Small intestine (tissue), 7 donors: ENCODE results near the gene MYD88. TPM values are rescaled to one million over a fixed set of nuclear protein-coding genes. Genes with fewer than 3 reads are reported as not detected.
A peak's percentile ranks its signal among the peaks of the same experiment; 100 is the strongest.

Source experiments
- DNase-seq, 2 donors: peaks; one replicate each; pipeline versions ENCODE4 v3.0.0 to v3.0.0-alpha.2; 2013
- FAIRE-seq: peaks from 2 replicates; lab custom pipeline; 2012; peaks lifted over from hg19 to GRCh38; lab: Jason Lieb, UNC
- H3K27ac ChIP-seq, 3 donors: one replicate each; pipeline ENCODE4 v1.5.1; 2013; ENCODE audit warnings: low read length in 2 of 3, mild to moderate bottlenecking in 2 of 3, control low read depth in 1 of 3, inconsistent platforms in 1 of 3, low read depth in 1 of 3, moderate library complexity in 1 of 3
- H3K27me3 ChIP-seq, 3 donors: one replicate each; pipeline ENCODE4 v1.6.1; 2013; ENCODE audit warnings: low read length in 3 of 3, inconsistent platforms in 1 of 3; ENCODE audit not compliant: control insufficient read depth in 3 of 3, insufficient read depth in 3 of 3
- H3K36me3 ChIP-seq, 3 donors: one replicate each; pipeline ENCODE4 v1.6.1; 2013; ENCODE audit warnings: low read length in 3 of 3, inconsistent platforms in 1 of 3, low read depth in 1 of 3, mild to moderate bottlenecking in 1 of 3, moderate library complexity in 1 of 3; ENCODE audit not compliant: control insufficient read depth in 3 of 3, insufficient read depth in 2 of 3
- H3K4me1 ChIP-seq, 3 donors: one replicate each; pipeline ENCODE4 v1.6.1; 2013; ENCODE audit warnings: low read length in 2 of 3, inconsistent platforms in 1 of 3, low read depth in 1 of 3, mild to moderate bottlenecking in 1 of 3, moderate library complexity in 1 of 3; ENCODE audit not compliant: control insufficient read depth in 3 of 3, insufficient read depth in 2 of 3
- H3K4me3 ChIP-seq, 3 donors: one replicate each; pipeline ENCODE4 v1.5.1; 2013; ENCODE audit warnings: low read length in 3 of 3, control low read depth in 1 of 3, inconsistent platforms in 1 of 3, low read depth in 1 of 3, mild to moderate bottlenecking in 1 of 3, moderate library complexity in 1 of 3
- H3K9me3 ChIP-seq, 2 donors: one replicate each; pipeline ENCODE4 v1.6.1; 2013; ENCODE audit warnings: low read depth in 1 of 2, low read length in 1 of 2; ENCODE audit not compliant: control insufficient read depth in 2 of 2, insufficient read depth in 1 of 2
- WGBS, 3 donors: extraction: QIAGEN DNeasy Blood & Tissue Kit; methylation state at CpG; one replicate each; pipeline ENCODE4 v1.1.7; 2013; 5-methylcytosine and 5-hydroxymethylcytosine counted together
- polyA plus RNA-seq, 4 donors: library from polyadenylated mRNA; stranded (reverse) in 3 of 4; unstranded in 1 of 4; fragments of 200-250 nt in 3 of 4; fragments of 120-200 nt in 1 of 4; gene quantifications; one replicate each; pipeline versions ENCODE4 v1.2.1 to v1.2.3, GENCODE V29; 2013
- donor health status: healthy with polysubstance abuse.
- donor health status: control.
- donor health status: control.
- donor health status: Bipolar disorder and iron deficiency.
- donor health status: healthy.

MYD88 gene
- polyA plus RNA-seq, 4 donors, result 30.5 to 62.2 (median 41.8) TPM

- no peaks in the 10 kb centered on the region for H3K27me3 ChIP-seq
- peaks cover 17 to 87% (median 25%) of the 10 kb centered on the region in 3 donors for H3K36me3 ChIP-seq
- WGBS, 3 donors, result 79 to 88% (median 83%) methylated on average over 9 of the region's 9 CpGs
- no peak overlapping the region for H3K27ac ChIP-seq
- DNase-seq, result no peak
- no peak overlapping the region for H3K4me3 ChIP-seq
- H3K9me3 ChIP-seq, result no peaks in the 10 kb centered on the region
- H3K4me1 ChIP-seq, result peaks cover 0 to 6% (median 3%) of the 10 kb centered on the region in 3 donors
- FAIRE-seq, result no peak
These were observed 17.0 kb upstream of the MYD88 start for GRCh38 chr3:38121451-38121831.

GRCh38 chr3:38121832-38122461 lies 16.5 kb upstream of the MYD88 start:
- DNase-seq (no peak), FAIRE-seq (no peak)
- Histone ChIP-seq H3K4me1 (peaks cover 0 to 6% (median 3%) of the 10 kb centered on the region in 3 donors), H3K36me3 (peaks cover 22 to 90% (median 29%) of the 10 kb centered on the region in 3 donors), H3K4me3 (no peak overlapping the region), H3K27me3 (no peaks in the 10 kb centered on the region), H3K27ac (no peak overlapping the region), H3K9me3 (no peaks in the 10 kb centered on the region)
- WGBS, 3 donors, result 91 to 96% (median 94%) methylated on average over 13 of the region's 13 CpGs

- Histone ChIP-seq H3K4me3 (no peak overlapping the region), H3K4me1 (peaks cover 0 to 6% (median 3%) of the 10 kb centered on the region in 3 donors), H3K9me3 (no peaks in the 10 kb centered on the region), H3K36me3 (peaks cover 29 to 90% (median 37%) of the 10 kb centered on the region in 3 donors), H3K27ac (no peak overlapping the region), H3K27me3 (no peaks in the 10 kb centered on the region)
- WGBS, 3 donors, result 89 to 94% (median 93%) methylated on average over 9 of the region's 9 CpGs
- FAIRE-seq (no peak), DNase-seq (no peak)
These were observed 15.7 kb upstream of the MYD88 start for GRCh38 chr3:38122712-38123290.

GRCh38 chr3:38124324-38125122 lies 13.9 kb upstream of the MYD88 start:
- DNase-seq (no peak), FAIRE-seq (no peak)
- Histone ChIP-seq H3K27ac (no peak overlapping the region), H3K4me1 (peaks cover 0 to 16% (median 9%) of the 10 kb centered on the region in 3 donors), H3K4me3 (no peak overlapping the region), H3K9me3 (no peaks in the 10 kb centered on the region), H3K36me3 (peaks cover 34 to 90% (median 42%) of the 10 kb centered on the region in 3 donors), H3K27me3 (no peaks in the 10 kb centered on the region)
- WGBS, 3 donors, result 58 to 78% (median 72%) methylated on average over 7 of the region's 7 CpGs

- H3K9me3 ChIP-seq, result no peaks in the 10 kb centered on the region
- H3K36me3 ChIP-seq, result peaks cover 34 to 84% (median 41%) of the 10 kb centered on the region in 3 donors
- no peak overlapping the region for H3K4me3 ChIP-seq
- 73 to 91% (median 75%) methylated on average over 11 of the region's 11 CpGs for WGBS, 3 donors
- H3K27me3 ChIP-seq, result no peaks in the 10 kb centered on the region
- H3K27ac ChIP-seq, result peak overlapping the region in 1 of 3 donors; percentile 53
- DNase-seq, result peak; percentile 54 to 69
- H3K4me1 ChIP-seq, result peaks cover 0 to 24% (median 15%) of the 10 kb centered on the region in 3 donors
- no peak for FAIRE-seq
These were observed 12.9 kb upstream of the MYD88 start for GRCh38 chr3:38125305-38126120.

- 95 to 100% (median 95%) methylated on average over 6 of the region's 6 CpGs for WGBS, 3 donors
- Histone ChIP-seq H3K9me3 (no peaks in the 10 kb centered on the region), H3K36me3 (peaks cover 26 to 84% (median 36%) of the 10 kb centered on the region in 3 donors), H3K4me3 (no peak overlapping the region), H3K27me3 (no peaks in the 10 kb centered on the region), H3K27ac (peak overlapping the region in 1 of 3 donors; percentile 53), H3K4me1 (peaks cover 0 to 32% (median 16%) of the 10 kb centered on the region in 3 donors)
- DNase-seq (no peak), FAIRE-seq (no peak)
These were observed 12.2 kb upstream of the MYD88 start for GRCh38 chr3:38126121-38126892.

GRCh38 chr3:38127611-38128302 lies 10.7 kb upstream of the MYD88 start:
- WGBS, 3 donors, result 87 to 96% (median 88%) methylated on average over 4 of the region's 4 CpGs
- Histone ChIP-seq H3K9me3 (no peaks in the 10 kb centered on the region), H3K27ac (peak overlapping the region in 1 of 3 donors; percentile 38), H3K36me3 (peaks cover 26 to 85% (median 38%) of the 10 kb centered on the region in 3 donors), H3K4me3 (no peak overlapping the region), H3K27me3 (no peaks in the 10 kb centered on the region), H3K4me1 (peaks cover 0 to 46% (median 19%) of the 10 kb centered on the region in 3 donors)
- FAIRE-seq (no peak), DNase-seq (peak in 1 of 2 donors; percentile 36)
